Femur (tissue), 1 donor: ENCODE results near the gene POMT1.

ENCODE experiments used
- DNase-seq: peaks from one replicate; pipeline ENCODE4 v3.0.0-alpha.2; 2017

Gene POMT1

DNA sequence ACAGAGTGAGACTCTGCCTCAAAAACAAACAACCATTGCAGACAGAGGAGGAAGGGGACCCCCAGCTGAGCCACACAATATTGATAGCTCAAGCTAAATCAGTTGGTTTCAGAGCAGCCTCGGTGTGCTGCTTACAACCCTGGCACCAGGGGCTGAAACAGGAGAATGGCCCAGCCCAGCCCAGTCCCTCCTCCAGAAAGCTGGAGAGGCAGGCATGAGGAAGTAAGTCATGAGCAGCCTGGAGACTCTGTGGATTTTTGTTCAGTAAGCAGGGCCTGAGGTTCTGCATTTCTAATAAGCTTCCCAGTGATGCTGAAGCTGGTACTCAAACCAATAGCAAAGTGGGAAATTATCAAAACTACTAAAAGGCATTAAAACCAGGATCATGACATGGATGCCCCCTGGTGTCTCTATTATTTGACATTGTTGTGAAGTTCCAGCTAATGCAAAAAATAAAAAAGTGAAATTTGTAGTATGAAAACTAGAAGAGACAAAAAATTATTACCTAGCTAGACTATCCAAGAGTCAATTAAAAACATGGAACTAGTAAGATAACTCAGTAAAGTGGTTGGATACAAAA, 56.8 kb downstream of the POMT1 start:
- DNase-seq: no peak

DNA sequence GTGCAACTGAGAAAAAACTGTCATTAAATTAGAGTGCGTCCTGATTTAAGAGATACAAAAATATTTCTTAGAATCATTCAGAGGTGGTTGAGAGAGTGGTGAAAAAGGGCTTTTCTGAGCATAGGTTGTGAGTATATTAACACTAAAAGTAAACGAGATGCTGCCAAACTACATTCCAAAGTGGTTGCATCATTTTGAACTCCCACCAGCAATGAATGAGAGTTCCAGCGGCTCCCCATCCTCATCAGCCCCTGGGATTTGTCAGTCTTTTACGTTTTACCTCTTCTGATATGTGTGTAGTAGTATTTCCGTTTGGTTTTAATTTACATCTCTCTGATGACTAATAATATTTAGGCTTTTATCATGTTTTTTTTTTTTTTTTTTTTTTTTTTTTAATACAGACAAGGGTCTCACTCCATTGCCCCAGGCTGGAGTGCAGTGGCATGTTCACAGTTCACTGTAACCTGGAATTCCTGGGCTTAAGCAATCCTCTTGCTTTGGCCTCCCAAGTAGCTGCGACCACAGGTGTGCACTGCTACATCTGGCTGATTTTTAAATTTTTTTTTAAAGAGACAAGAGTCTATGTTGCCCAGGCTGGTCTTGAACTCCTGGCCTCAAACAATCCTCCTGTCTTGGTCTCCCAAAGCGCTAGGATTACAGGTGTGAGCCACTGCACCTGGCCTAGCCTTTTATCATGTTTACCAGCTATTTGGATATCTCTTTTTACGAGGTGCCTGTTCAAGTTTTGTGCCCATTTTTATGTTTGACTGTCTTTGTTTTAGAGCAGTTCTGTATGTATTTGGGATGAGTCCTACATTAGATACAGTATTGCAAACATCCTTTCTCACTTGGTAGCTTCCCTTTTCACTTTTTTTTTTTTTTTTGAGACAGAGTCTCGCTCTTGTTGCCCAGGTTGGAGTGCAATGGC, 59.6 kb downstream of the POMT1 start:
- no peak for DNase-seq

DNA sequence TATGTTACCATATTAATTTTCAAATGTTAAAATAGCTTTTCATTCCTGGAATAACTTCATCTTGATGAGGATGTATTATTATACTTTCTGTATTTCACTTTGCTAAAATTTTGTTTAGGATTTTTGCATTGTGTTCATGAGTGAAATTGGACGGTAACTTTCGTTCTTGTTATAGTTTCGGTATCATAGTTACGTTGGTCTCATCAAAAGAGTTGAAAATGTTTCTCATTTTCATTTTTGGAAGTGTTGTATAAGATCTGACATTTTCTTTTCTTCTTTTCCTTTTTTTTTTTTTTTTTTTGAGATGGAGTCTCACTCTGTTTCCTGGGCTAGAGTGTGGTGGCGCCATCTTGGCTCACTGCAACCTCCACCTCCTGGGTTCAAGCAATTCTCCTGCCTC, 62.7 kb downstream of the POMT1 start:
- DNase-seq: no peak

DNA sequence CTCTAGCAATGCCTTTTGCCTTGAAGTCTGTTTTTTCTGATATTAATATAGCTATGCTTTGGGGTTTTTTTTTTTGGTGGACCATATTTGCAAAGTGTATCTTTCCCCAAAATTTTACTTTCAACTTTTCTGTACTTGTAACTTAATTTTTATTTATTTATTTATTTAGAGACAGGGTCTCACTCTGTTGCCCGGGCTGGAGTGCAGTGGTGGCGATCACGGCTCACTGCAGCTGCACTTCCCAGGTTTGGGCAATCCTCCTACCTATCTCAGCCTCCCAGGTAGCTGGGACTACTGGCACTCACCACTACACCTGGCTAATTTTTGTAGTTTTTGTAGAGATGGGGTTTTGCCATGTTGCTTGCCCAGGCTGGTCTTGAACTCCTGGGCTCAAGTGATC, 63.4 kb downstream of the POMT1 start:
- no peak for DNase-seq

DNA sequence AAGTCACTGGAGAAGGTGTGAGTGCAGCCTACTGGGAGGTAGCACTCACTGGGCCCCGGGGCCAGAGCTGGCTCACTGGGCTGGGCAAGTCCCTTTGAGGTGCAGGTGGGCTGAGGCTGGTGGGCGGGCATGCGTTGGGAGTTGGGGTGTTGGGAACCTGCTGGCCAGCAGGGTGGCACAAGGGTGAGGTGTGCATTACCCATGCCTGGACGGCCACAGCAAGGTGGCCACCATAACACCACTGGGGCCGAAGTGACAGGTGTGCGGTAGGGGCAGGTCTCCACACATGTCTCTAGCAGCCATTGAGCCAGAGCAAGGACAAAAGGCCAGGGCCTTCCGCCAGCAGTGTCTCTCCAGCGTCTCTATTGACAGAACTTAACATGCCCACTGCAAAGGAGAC, 65.2 kb downstream of the POMT1 start:
- DNase-seq: no peak
